Measurements from ENCODE around the gene UGT3A2. TPM values are rescaled to one million over a fixed set of nuclear protein-coding genes. Genes with fewer than 3 reads are reported as not detected.

UGT3A2 gene
- polyA plus RNA-seq, 3 donors = not detected

DNA sequence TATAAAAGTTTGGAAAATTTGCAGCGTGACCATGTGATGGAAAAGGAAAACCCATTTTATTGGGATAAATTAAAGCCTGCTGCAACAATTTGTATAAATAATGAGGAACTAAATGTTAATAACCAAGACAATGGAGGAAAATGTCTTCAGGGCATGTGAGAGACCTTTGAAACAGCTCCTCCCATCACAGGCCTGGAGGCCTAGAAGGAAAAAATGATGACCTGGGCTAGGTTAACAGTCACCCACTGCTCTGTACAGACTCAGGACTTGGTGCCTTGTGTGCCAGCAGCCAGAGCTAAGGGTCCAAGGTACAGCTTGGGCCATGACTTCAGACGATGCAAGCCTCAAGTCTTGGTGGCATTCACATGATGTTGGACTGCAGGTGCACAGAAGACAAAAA is 53.5 kb downstream of the UGT3A2 start:
- TF ChIP-seq, protein P1, sequence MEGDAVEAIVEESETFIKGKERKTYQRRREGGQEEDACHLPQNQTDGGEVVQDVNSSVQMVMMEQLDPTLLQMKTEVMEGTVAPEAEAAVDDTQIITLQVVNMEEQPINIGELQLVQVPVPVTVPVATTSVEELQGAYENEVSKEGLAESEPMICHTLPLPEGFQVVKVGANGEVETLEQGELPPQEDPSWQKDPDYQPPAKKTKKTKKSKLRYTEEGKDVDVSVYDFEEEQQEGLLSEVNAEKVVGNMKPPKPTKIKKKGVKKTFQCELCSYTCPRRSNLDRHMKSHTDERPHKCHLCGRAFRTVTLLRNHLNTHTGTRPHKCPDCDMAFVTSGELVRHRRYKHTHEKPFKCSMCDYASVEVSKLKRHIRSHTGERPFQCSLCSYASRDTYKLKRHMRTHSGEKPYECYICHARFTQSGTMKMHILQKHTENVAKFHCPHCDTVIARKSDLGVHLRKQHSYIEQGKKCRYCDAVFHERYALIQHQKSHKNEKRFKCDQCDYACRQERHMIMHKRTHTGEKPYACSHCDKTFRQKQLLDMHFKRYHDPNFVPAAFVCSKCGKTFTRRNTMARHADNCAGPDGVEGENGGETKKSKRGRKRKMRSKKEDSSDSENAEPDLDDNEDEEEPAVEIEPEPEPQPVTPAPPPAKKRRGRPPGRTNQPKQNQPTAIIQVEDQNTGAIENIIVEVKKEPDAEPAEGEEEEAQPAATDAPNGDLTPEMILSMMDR (IDR thresholded peaks at IDR 0.05) = no peak
- Mint-ChIP-seq H3K27me3 (ENCODE audit: low read depth in 3 of 3) (no peaks in the 10 kb centered on the region), H3K27ac (no peak overlapping the region), H3K36me3 (no peaks in the 10 kb centered on the region), H3K9me3 (peaks cover 27 to 52% (median 44%) of the 10 kb centered on the region in 7 donors), H3K4me1 (no peaks in the 10 kb centered on the region), H3K4me3 (no peak overlapping the region)
- no peaks in the 10 kb centered on the region for H3K4me1 ChIP-seq (ENCODE audit: control insufficient read depth in 1 of 2, insufficient read depth in 2 of 2, low read length in 2 of 2)
- no peak overlapping the region for H3K4me3 ChIP-seq (replicated peaks in 1 of 3; ENCODE audit: low read depth in 2 of 3, low read length in 3 of 3)
- intact Hi-C loops (cut with micrococcal nuclease) = no loop called here
- DNase-seq = no peak
- H3K79me2 ChIP-seq (ENCODE audit: insufficient read depth, low read length) = no peaks in the 10 kb centered on the region
- no peaks in the 10 kb centered on the region for H3K36me3 ChIP-seq (replicated peaks in 1 of 2; ENCODE audit: control insufficient read depth in 1 of 2, insufficient read depth in 2 of 2, low read length in 2 of 2)
- H3K27ac ChIP-seq (ENCODE audit: low read depth in 1 of 2, low read length in 2 of 2) = no peak overlapping the region
- no peak overlapping the region for H3K4me2 ChIP-seq (replicated peaks; ENCODE audit: extremely low read depth, low read length, poor library complexity, severe bottlenecking)
- 88% methylated on average over 1 of the region's 2 CpGs for WGBS (ENCODE audit: insufficient coverage)
- H4K20me1 ChIP-seq (ENCODE audit: insufficient read depth, low read length) = no peaks in the 10 kb centered on the region
- no peak overlapping the region for H3K9ac ChIP-seq (ENCODE audit: insufficient read depth, low read length, poor library complexity, severe bottlenecking)
- peaks cover 29 to 31% of the 10 kb centered on the region in 2 donors for H3K9me3 ChIP-seq (replicated peaks in 1 of 2; ENCODE audit: control insufficient read depth in 1 of 2, insufficient read depth in 1 of 2, low read length in 2 of 2)
- H2AFZ ChIP-seq (ENCODE audit: insufficient read depth, low read depth, low read length, poor library complexity, severe bottlenecking) = no peak overlapping the region
- no peaks in the 10 kb centered on the region for H3K27me3 ChIP-seq (ENCODE audit: control insufficient read depth in 2 of 2, insufficient read depth in 2 of 2, low read length in 2 of 2)

DNA sequence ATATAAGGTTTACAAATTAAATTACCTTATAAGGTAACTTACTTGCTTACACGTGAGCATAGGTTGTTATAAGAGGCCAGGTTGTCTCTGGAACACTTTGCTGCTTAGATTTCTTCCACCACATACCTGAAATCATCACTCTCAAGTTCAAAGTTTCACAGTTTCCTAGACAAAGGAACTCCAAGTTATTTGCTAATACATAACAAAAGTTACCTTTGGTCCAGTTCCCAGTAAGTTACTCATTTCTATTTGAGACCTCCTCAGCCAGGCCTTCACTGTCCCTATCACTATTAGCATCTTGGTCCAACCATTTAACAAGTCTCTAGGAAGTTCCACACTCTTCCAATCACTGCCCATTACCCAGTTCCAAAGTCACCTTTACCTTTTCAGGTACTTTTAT is 57.0 kb downstream of the UGT3A2 start:
- Mint-ChIP-seq H3K27me3 (ENCODE audit: low read depth in 3 of 3) (no peaks in the 10 kb centered on the region), H3K36me3 (no peaks in the 10 kb centered on the region), H3K4me1 (no peaks in the 10 kb centered on the region), H3K4me3 (no peak overlapping the region), H3K9me3 (peaks cover 21 to 43% (median 36%) of the 10 kb centered on the region in 7 donors), H3K27ac (no peak overlapping the region)
- Histone ChIP-seq H4K20me1 (ENCODE audit: insufficient read depth, low read length) (no peaks in the 10 kb centered on the region), H3K4me1 (ENCODE audit: control insufficient read depth in 1 of 2, insufficient read depth in 2 of 2, low read length in 2 of 2) (no peaks in the 10 kb centered on the region), H3K9ac (ENCODE audit: insufficient read depth, low read length, poor library complexity, severe bottlenecking) (no peak overlapping the region), H3K79me2 (ENCODE audit: insufficient read depth, low read length) (no peaks in the 10 kb centered on the region), H3K4me3 (replicated peaks in 1 of 3; ENCODE audit: low read depth in 2 of 3, low read length in 3 of 3) (no peak overlapping the region), H2AFZ (ENCODE audit: insufficient read depth, low read depth, low read length, poor library complexity, severe bottlenecking) (no peak overlapping the region), H3K36me3 (replicated peaks in 1 of 2; ENCODE audit: control insufficient read depth in 1 of 2, insufficient read depth in 2 of 2, low read length in 2 of 2) (no peaks in the 10 kb centered on the region), H3K9me3 (replicated peaks in 1 of 2; ENCODE audit: control insufficient read depth in 1 of 2, insufficient read depth in 1 of 2, low read length in 2 of 2) (peaks cover 21 to 26% of the 10 kb centered on the region in 2 donors), H3K4me2 (replicated peaks; ENCODE audit: extremely low read depth, low read length, poor library complexity, severe bottlenecking) (no peak overlapping the region), H3K27me3 (ENCODE audit: control insufficient read depth in 2 of 2, insufficient read depth in 2 of 2, low read length in 2 of 2) (no peaks in the 10 kb centered on the region), H3K27ac (ENCODE audit: low read depth in 1 of 2, low read length in 2 of 2) (no peak overlapping the region)
- no CpG with 5 or more reads among the region's 1 CpG for WGBS (ENCODE audit: insufficient coverage)
- TF ChIP-seq, protein P1 (IDR thresholded peaks at IDR 0.05) = no peak
- intact Hi-C loops (cut with micrococcal nuclease) = no loop called here
- no peak for DNase-seq
